Stimulated activated CD4-positive, alpha-beta T cell treated with anti-CD3 and anti-CD28 coated beads, TNF-alpha, amount 100 ng/mL, for 48 hours (primary cell): ENCODE results near the gene FGD5.

Experiments
- DNase-seq, 3 donors: peaks; one replicate each; pipeline ENCODE4 v3.0.0-alpha.2; 2020; ENCODE audit warnings: low read depth in 3 of 3

Gene FGD5

GRCh38 chr3:14818804-14819500 lies at the start of gene FGD5:
TSS of gene FGD5 (plus strand) at chr3:14818962. CDS start at chr3:14819072, 110 bp downstream.
- DNase-seq = no peak

DNA sequence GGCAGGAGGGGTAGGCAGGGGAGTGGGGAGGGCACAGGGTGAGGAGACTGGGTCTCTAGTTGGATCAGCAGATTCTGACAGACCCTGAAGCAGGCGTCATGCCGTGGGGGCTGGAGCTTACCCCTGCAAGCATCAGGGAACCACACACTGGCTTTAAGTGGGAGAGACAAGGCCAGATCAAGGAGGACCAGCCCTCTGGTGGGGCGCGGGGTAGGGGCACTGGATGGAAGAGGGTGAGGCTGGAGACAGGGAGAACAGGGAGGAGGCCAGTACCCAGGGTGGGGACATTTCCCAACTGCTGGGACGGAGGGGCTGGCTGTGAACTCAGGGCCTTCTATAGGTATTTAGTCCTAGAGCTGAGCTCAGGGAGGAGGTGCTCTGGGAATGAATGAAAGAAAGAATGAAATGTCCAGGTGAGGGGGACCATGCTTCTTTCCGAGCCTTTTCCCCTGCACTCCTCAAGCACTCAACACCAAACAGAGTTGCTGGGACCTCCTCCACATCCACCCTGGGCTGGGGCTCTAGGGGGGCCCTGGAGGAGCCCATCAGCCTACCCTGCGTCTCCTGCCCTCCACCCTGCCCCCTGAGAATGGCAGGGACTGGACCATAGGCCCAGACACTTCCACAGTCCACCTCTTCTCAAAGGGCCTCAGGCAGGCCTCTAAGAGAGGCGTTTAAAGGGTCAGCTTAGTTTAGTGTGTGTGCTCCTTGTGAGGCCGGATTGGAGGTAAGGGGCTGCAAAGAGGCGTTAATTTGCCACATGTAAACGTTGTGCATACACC lies 49.0 kb upstream of the FGD5 start:
- no peak for DNase-seq

GRCh38 chr3:14770591-14770990 lies 48.2 kb upstream of the FGD5 start:
- no peak for DNase-seq

DNA sequence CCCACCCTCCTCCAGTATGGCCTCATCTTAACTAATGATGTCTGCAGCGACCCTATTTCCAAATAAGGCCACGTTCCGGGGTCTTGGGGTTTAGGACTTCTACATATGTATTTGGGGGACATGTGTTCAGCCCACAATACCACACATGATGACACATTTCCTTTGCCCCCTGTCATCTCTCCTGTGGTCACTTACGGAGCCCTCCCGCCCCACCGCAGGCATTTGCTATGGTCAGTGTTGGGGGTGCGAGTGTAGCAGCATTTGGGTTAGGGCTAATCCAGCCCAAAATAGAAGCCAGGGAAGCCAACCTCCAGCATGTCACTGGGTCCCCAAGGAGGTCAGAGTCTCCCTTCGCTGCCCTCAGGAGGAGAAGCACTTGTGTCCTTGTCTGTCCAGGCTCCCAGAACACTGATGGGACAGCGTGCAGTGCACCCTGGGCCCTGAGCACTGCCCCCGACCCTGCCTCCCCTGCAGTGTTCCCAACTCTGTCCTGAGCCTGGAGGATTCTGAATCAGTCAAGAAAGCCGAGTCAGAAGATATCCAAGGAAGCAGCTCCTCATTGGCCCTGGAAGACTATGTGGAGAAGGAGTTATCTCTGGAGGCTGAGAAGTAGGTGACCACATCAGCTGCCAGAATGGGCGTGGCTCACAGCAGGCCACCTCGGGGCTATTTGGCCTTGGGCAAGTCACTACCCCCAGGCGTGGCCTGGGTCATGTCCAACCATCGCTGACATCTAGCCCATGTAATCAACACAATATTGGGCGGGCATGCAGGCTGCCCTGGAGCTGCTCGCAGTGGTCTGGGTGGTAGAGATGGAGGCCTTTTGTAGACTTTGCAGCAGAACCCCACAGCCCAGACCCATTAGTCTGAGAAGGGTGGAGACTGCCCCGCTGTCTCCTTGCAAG lies 46.9 kb upstream of the FGD5 start:
- DNase-seq = no peak

DNA sequence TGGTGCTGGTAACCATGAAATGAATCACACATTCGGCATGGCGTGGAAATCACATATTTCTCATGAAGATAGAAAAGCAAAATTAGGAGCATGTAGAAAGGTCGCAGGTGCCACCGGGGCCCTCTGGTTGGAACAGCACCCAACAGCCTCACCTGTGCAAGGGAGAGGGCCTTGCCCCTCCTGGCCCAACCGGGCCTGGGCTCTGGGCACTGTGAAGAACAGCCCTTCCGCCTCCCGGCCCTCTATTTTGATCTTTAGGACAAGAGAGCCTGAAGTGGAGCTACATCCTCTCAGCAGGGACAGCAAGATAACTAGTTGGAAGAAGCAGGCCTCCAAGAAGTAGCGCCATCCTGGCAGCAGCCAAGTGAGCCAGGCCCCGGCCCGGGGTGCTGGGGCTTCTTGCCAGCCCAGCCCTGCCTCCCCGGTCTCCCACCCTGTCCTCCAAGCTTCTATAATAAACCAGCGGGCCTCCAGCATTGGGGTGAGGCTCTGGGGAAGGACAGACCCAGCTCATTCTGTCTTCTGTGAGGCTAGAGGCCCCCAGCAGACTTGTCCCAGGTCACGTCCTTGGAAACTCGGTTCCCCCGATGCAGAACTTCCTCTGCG lies 46.1 kb upstream of the FGD5 start:
- DNase-seq = no peak

- DNase-seq = no peak
Observed at GRCh38 chr3:14773281-14773680, 45.5 kb upstream of the FGD5 start.

- no peak for DNase-seq
Observed at GRCh38 chr3:14773691-14774128, 45.1 kb upstream of the FGD5 start.

DNA sequence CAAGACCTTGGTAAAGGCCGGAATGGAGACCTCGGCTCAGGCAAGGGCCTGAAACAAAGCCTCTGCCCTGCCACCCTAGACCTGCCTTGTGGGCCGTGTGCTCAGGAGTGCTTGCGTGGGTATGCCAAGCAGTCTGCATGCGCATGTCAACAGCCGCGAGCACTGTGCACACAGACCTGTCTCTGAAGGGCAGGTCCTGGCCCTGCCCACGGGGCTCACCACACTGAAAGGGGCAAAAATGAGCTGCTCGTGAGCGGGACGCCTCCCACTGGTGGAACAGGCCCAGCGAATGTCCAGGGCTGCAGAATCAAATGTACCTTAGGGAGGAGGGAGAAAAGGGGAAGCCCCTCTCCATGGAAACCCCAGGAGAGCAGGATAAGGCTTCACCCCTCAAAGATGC lies 44.3 kb upstream of the FGD5 start:
- DNase-seq = no peak

DNA sequence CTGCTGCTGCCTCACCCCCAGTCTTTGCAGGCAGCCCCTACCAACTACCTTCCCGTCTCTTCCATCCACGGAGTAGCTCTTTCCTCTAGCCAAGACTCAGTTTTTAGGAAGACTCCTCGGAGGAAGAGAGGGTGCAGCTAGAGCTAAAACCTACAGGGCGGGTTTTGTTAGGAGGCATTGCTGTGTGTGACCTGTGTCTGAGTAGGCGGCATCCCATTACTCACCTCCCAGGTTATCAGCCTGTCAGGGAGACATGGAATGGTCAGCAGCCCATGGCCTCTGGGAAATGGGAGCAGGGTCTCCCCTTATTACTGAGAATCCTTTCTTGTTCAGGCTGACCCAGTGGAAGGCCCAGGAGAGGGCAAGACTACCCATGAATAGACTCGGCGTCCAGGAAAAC lies 43.8 kb upstream of the FGD5 start:
- no peak for DNase-seq

- DNase-seq = no peak
Observed at GRCh38 chr3:14775563-14775962, 43.2 kb upstream of the FGD5 start.

- DNase-seq = no peak
Observed at GRCh38 chr3:14779069-14779685, 39.6 kb upstream of the FGD5 start.

GRCh38 chr3:14780927-14781507 lies 37.7 kb upstream of the FGD5 start:
- no peak for DNase-seq

DNA sequence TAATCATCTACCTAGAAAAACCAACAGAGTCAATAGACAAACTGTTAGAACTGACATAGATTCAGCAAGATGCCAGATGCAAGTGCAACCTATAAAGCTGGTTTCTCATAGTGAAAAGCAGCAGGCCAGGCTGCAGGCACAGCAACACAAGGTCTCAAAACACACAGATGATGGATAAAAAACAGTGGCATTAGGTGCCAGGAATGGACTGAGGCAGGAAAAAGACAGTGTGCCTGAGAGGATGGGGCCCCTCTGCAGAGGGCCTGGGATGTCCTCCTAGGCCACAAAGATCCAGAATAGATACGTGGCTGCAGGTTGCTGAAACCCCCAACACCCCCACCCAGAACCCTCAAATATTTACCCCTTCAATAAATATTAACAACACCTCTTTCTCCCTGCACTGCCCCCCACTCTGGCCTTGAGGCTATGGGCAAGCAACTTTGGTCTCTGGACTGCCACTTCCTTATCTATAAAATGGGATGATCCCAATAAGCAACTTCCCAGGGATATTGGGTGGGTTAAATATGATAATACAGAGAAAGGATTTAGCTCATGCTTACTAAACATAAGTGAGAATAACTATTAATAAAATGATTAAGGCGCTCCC lies 35.2 kb upstream of the FGD5 start:
- no peak for DNase-seq

GRCh38 chr3:14784087-14784681 lies 34.6 kb upstream of the FGD5 start:
- DNase-seq = no peak

- DNase-seq = no peak
Observed at GRCh38 chr3:14785207-14786155, 33.3 kb upstream of the FGD5 start.

DNA sequence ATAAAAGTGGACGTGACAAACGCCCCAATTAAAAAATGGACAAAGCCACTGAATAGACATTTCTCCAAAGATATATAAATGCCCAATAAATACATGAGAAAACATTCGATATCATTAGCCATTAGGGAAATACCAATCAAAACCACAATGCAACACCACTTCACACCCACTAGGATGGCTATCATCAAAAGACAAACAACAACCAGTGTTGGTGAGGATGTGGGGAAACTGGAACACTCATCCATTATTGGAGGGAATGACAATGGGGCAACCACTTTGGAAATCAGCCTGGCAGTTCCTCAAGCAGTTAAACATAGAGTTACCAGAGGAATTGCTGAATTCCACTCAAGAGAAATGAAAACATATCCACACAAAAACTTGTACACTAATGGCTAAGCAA lies 32.4 kb upstream of the FGD5 start:
- DNase-seq = no peak

- DNase-seq = no peak
Observed at GRCh38 chr3:14787630-14788029, 31.1 kb upstream of the FGD5 start.

DNA sequence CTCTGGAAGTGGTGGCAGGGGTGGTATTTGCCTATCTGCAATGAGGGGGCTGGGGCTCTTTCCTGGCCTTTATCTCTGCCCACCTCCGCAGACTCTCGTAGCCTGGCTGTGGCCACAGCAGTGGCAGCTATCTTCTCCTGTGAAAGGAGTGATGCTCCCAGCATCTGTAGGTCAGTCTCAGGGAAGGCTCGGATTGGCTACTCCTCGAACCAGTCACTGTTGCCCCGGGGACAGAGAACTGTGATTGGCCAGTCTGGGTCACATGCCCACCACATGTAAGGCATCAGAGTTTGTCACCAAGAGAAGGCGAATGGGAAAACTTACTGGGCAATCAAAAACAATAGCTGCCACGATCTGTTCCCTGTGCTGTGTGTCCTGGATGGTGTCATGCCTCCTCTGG lies 30.1 kb upstream of the FGD5 start:
- DNase-seq = no peak

- DNase-seq = no peak
Observed at GRCh38 chr3:14789221-14789620, 29.5 kb upstream of the FGD5 start.
